Measurements from ENCODE around the gene CCR2. TPM values are rescaled to one million over a fixed set of nuclear protein-coding genes. Genes with fewer than 3 reads are reported as not detected.
A peak's percentile ranks its signal among the peaks of the same experiment; 100 is the strongest.

The CCR2 gene
- total RNA-seq, 1 experiment from 2014 or later = not detected

DNA sequence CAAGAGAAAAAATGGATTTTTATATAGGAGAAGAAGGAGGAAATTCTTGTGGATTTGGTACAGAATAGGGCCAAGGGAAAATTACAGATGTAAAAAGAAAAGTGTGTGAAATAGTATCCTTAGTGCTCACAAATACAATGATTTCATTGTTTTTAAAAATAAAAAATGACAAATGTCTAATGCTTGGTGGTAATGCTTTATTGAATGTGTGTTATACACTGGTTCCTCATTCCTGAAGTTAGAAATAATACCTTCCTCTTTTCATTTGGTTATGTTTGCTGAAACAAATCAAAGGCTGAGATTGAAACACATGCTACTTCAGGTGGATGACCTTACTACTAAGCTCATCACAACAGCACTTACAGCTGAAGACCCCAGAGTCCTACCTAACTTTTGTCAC is 37.7 kb upstream of the CCR2 start:
- Mint-ChIP-seq H3K9me3 (ENCODE audit: unreplicated experiment) (no peaks in the 10 kb centered on the region), H3K4me1 (ENCODE audit: insufficient read depth, unreplicated experiment) (peaks cover 14% of the 10 kb centered on the region), H3K4me3 (ENCODE audit: unreplicated experiment) (no peak overlapping the region), H3K36me3 (ENCODE audit: insufficient read depth, unreplicated experiment) (no peaks in the 10 kb centered on the region), H3K27ac (ENCODE audit: low read depth, unreplicated experiment) (no peak overlapping the region), H3K27me3 (ENCODE audit: insufficient read depth, unreplicated experiment) (peaks cover 8% of the 10 kb centered on the region)
- intact Hi-C loops (cut with micrococcal nuclease) = no loop called here
- ChIA-PET POLR2A (no interaction called here), CTCF (no interaction called here)
- DNase-seq (ENCODE audit: unreplicated experiment) = no peak
- BruUV-seq (replicated peaks) = no TSS peak
- TF ChIP-seq, protein P1, sequence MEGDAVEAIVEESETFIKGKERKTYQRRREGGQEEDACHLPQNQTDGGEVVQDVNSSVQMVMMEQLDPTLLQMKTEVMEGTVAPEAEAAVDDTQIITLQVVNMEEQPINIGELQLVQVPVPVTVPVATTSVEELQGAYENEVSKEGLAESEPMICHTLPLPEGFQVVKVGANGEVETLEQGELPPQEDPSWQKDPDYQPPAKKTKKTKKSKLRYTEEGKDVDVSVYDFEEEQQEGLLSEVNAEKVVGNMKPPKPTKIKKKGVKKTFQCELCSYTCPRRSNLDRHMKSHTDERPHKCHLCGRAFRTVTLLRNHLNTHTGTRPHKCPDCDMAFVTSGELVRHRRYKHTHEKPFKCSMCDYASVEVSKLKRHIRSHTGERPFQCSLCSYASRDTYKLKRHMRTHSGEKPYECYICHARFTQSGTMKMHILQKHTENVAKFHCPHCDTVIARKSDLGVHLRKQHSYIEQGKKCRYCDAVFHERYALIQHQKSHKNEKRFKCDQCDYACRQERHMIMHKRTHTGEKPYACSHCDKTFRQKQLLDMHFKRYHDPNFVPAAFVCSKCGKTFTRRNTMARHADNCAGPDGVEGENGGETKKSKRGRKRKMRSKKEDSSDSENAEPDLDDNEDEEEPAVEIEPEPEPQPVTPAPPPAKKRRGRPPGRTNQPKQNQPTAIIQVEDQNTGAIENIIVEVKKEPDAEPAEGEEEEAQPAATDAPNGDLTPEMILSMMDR (IDR thresholded peaks at IDR 0.05; ENCODE audit: unreplicated experiment) = no peak

DNA sequence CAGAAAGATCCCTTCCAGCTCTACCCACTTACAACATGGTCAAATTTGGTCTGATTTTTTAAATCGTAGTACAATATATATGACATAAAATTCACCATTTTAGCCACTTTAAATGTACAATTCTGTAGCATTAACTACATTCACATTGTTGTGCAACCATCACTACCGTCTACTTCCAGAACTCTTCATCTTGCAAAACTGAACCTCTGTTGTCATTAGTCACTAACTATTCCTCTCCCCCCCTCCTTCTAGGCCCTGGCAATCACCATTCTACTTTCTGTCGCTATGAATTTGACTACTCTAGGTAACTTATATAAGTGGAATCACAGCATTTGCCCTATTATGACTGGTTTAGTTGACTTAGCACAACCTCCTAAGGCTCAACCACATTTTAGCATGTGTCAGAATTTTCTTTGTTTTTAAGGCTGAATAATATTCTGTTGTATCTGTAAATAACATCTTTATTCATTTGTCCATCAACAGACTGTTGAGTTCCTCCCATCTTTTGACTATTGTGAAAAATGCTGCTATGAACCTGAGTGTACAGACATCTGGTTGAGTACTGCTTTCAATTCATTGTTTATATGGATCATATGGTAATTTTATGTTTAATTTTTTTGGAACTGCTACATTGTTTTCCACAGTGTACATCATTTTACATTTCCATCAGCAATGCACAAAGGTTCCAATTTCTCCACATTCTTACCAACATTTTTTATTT is 35.5 kb upstream of the CCR2 start:
- H3K9me3 Mint-ChIP-seq (ENCODE audit: unreplicated experiment) = no peaks in the 10 kb centered on the region
- no peaks in the 10 kb centered on the region for H3K36me3 Mint-ChIP-seq (ENCODE audit: insufficient read depth, unreplicated experiment)
- no peaks in the 10 kb centered on the region for H3K4me1 Mint-ChIP-seq (ENCODE audit: insufficient read depth, unreplicated experiment)
- no peak overlapping the region for H3K4me3 Mint-ChIP-seq (ENCODE audit: unreplicated experiment)
- H3K27ac Mint-ChIP-seq (ENCODE audit: low read depth, unreplicated experiment) = no peak overlapping the region
- no TSS peak for BruUV-seq (replicated peaks)
- ChIA-PET POLR2A (no interaction called here), CTCF (no interaction called here)
- peak; percentile 15 for DNase-seq (ENCODE audit: unreplicated experiment)
- intact Hi-C loops (cut with micrococcal nuclease) = no loop called here
- H3K27me3 Mint-ChIP-seq (ENCODE audit: insufficient read depth, unreplicated experiment) = peaks cover 29% of the 10 kb centered on the region
- TF ChIP-seq, protein P1 (IDR thresholded peaks at IDR 0.05; ENCODE audit: unreplicated experiment) = no peak

DNA sequence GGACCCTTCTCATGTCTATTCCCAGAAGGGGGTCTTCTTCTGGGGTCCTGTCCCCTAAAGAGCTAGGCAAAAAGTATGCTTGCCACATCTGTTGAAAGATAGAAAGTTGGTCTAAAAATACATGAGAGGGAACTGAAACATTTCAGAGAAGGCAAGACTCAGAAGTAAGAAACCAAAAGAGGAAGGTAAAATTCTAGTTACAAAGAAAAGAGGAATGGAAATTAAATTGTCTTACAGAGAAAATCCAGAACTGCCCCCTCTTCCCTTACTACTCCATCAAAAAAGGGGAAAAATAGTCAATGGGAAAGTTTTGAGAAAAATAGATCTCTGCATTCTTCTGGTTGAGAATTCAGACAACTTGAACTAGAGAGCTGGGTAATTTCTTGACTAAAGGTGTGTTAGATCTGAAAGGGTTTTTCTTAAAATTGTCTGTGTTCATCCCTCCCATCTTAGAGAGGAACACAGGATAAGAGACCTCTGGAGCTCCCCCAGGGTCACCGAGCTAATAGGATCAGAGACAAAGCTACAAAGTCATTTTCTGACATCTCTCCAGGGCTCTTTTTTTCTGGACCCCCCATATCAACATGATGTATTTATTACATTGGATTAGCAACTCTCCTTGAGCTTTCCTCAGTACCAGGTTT is 32.3 kb upstream of the CCR2 start:
- intact Hi-C loops (cut with micrococcal nuclease) = no loop called here
- Mint-ChIP-seq H3K36me3 (ENCODE audit: insufficient read depth, unreplicated experiment) (no peaks in the 10 kb centered on the region), H3K4me1 (ENCODE audit: insufficient read depth, unreplicated experiment) (no peaks in the 10 kb centered on the region), H3K9me3 (ENCODE audit: unreplicated experiment) (no peaks in the 10 kb centered on the region), H3K4me3 (ENCODE audit: unreplicated experiment) (no peak overlapping the region), H3K27me3 (ENCODE audit: insufficient read depth, unreplicated experiment) (peaks cover 36% of the 10 kb centered on the region), H3K27ac (ENCODE audit: low read depth, unreplicated experiment) (no peak overlapping the region)
- no peak for DNase-seq (ENCODE audit: unreplicated experiment)
- TF ChIP-seq, protein P1 (IDR thresholded peaks at IDR 0.05; ENCODE audit: unreplicated experiment) = no peak
- ChIA-PET CTCF (interaction anchor here (0.6 to 1.1 kb wide), 4 partner anchors 9 to 97 kb away, joined by 3 to 4 read pairs (median 3); no protein-coding TSS in a partner anchor), POLR2A (interaction anchor here (0.8 to 2.2 kb wide), 2 partner anchors 9 to 19 kb away, joined by 3 to 10 read pairs; no protein-coding TSS in a partner anchor)
- BruUV-seq (replicated peaks) = no TSS peak

DNA sequence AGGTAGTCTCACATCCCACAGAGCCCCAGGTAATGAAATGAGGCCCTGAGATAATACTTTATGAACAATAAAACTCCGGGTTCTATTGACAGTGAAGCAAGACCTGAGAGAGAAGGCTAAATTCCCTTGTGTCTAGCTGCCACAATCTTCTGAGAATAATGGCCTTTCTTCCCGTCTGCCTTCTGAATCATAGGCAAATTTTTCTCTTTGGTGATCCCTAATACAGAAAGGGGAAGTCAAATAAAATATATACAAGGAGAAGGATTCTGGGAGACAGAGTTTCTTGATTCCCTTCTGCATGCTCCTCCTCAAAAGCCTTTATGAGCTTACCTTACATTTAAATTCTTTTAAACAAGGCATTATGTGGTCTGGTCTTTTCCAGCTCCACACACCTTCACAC is 29.9 kb upstream of the CCR2 start:
- intact Hi-C loops (cut with micrococcal nuclease) = no loop called here
- H3K27me3 Mint-ChIP-seq (ENCODE audit: insufficient read depth, unreplicated experiment) = peaks cover 36% of the 10 kb centered on the region
- H3K36me3 Mint-ChIP-seq (ENCODE audit: insufficient read depth, unreplicated experiment) = no peaks in the 10 kb centered on the region
- TF ChIP-seq, protein P1 (IDR thresholded peaks at IDR 0.05; ENCODE audit: unreplicated experiment) = no peak
- no peak for DNase-seq (ENCODE audit: unreplicated experiment)
- POLR2A ChIA-PET = interaction anchor here (1.8 kb wide), 1 partner anchor 11 kb away, joined by 5 read pairs; no protein-coding TSS in a partner anchor
- H3K9me3 Mint-ChIP-seq (ENCODE audit: unreplicated experiment) = no peaks in the 10 kb centered on the region
- no TSS peak for BruUV-seq (replicated peaks)
- no peak overlapping the region for H3K4me3 Mint-ChIP-seq (ENCODE audit: unreplicated experiment)
- no peaks in the 10 kb centered on the region for H3K4me1 Mint-ChIP-seq (ENCODE audit: insufficient read depth, unreplicated experiment)
- H3K27ac Mint-ChIP-seq (ENCODE audit: low read depth, unreplicated experiment) = no peak overlapping the region
- CTCF ChIA-PET = interaction anchor here (0.7 to 0.8 kb wide), 2 partner anchors 9 to 48 kb away, joined by 3 to 4 read pairs; no protein-coding TSS in a partner anchor
